Loucy (cell line): ENCODE data around the gene DAD1.

ENCODE experiments used
- H2AFZ ChIP-seq: fragments of 200-600 bp; sonication (generic); 2 replicates; pipeline ENCODE4 v1.6.0; 2016; ENCODE audit warnings: antibody characterized with exemption, mild to moderate bottlenecking, low read length, moderate library complexity
- H3F3A ChIP-seq: fragments of 200-600 bp; 2 replicates; pipeline ENCODE4 v1.6.0; 2016; ENCODE audit warnings: antibody characterized with exemption, low read depth, mild to moderate bottlenecking
- H3K27me3 ChIP-seq: fragments of 200-600 bp; sonication (generic); 2 replicates; pipeline ENCODE4 v1.6.1; 2014; ENCODE audit warnings: low read length, mild to moderate bottlenecking; ENCODE audit not compliant: insufficient read depth, poor library complexity, severe bottlenecking
- H3K36me3 ChIP-seq: fragments of 200-600 bp; sonication (generic); 2 replicates; pipeline ENCODE4 v1.6.1; 2016; ENCODE audit warnings: low read length; ENCODE audit not compliant: insufficient read depth
- H3K4me1 ChIP-seq: fragments of 200-600 bp; sonication (generic); 2 replicates; pipeline ENCODE4 v1.5.1; 2014; ENCODE audit warnings: low read length, mild to moderate bottlenecking; ENCODE audit not compliant: insufficient read depth, poor library complexity, severe bottlenecking
- H3K4me2 ChIP-seq: fragments of 200-600 bp; sonication (generic); 2 replicates; pipeline ENCODE4 v1.6.0; 2014; ENCODE audit warnings: antibody characterized with exemption, low read length, low read depth, mild to moderate bottlenecking; ENCODE audit not compliant: poor library complexity, severe bottlenecking
- H3K4me3 ChIP-seq: fragments of 200-600 bp; sonication (generic); 2 replicates; pipeline ENCODE4 v1.5.1; 2014; ENCODE audit warnings: low read length, mild to moderate bottlenecking, mixed read lengths; ENCODE audit not compliant: poor library complexity, severe bottlenecking
- H3K79me2 ChIP-seq: fragments of 200-600 bp; sonication (generic); 2 replicates; pipeline ENCODE4 v1.6.1; 2014; ENCODE audit warnings: low read length; ENCODE audit not compliant: insufficient read depth
- H3K9ac ChIP-seq: fragments of 200-600 bp; sonication (generic); 2 replicates; pipeline ENCODE4 v1.6.0; 2014; ENCODE audit warnings: mild to moderate bottlenecking, low read depth, low read length, moderate library complexity; ENCODE audit not compliant: poor library complexity, severe bottlenecking
- H3K9me2 ChIP-seq: fragments of 200-600 bp; sonication (generic); replicated peaks from 2 replicates; pipeline ENCODE4 v1.6.1; 2016; ENCODE audit warnings: low read depth, low read length, mixed read lengths
- H3K9me3 ChIP-seq: fragments of 200-600 bp; sonication (generic); 2 replicates; pipeline ENCODE4 v1.6.1; 2014; ENCODE audit warnings: mild to moderate bottlenecking, antibody characterized with exemption, low read length, low read depth; ENCODE audit not compliant: insufficient read depth
- H4K20me1 ChIP-seq: fragments of 200-600 bp; sonication (generic); 2 replicates; pipeline ENCODE4 v1.6.0; 2014; ENCODE audit warnings: antibody characterized with exemption, low read length, mild to moderate bottlenecking; ENCODE audit not compliant: insufficient read depth, poor library complexity, severe bottlenecking
- CTCF ChIP-seq: fragments of 200-600 bp; sonication (generic); conservative IDR thresholded peaks from 2 replicates; pipeline ENCODE4 v1.5.1; 2014; ENCODE audit warnings: mild to moderate bottlenecking, antibody characterized with exemption, low read length
- EZH2phosphoT487 ChIP-seq: fragments of 200-600 bp; IDR thresholded peaks from 2 replicates; pipeline ENCODE4 v1.6.1; 2018; ENCODE audit warnings: antibody characterized with exemption, mild to moderate bottlenecking, moderate library complexity, borderline replicate concordance

The DAD1 gene

DNA sequence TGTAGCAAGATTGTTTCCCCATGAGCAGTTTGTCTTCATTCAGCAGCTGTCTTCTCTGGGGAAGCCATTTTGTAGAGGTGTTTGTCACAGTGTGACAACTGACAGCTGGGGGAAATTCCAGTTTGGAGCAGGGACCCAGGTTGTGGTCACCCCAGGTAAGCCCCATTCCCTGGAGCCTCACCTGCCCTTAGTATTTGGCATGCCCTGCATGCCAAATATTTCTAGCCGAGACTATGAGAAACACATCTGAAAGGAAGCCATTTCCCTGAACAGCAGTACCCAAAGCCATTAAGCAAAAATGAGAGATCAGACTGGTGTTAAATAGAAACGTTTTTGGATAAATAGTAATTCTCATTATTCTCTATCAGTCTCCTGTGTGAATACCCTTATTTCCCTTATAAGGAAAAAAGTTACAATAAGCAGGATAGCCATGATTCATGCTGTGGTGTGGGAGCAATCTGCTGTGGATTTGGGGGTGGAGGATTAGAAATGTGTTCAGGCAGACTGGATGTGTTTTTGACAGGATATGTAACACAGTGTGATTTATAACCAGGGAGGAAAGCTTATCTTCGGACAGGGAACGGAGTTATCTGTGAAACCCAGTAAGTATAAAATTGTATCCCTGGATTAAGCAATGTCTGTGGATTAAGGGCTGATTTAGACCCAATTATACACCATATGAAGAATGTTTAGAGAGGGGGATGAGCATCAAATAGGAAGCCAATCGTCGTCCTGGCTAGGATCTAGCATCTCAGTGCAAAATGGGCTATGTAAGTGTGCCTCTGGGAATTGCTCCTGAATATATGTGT lies 68.9 kb downstream of the DAD1 start:
- H3K4me3 ChIP-seq: no peak overlapping the region
- peaks cover 56% of the 10 kb centered on the region for H3K4me1 ChIP-seq
- H2AFZ ChIP-seq: no peak overlapping the region

GRCh38 chr14:22518073-22518472 lies 71.0 kb downstream of the DAD1 start:
- 0 out of 2 replicates have a peak, but pooled peaks cover 6% of the 10 kb centered on the region for H3F3A ChIP-seq
- H4K20me1 ChIP-seq: peaks cover 19% of the 10 kb centered on the region
- H3K36me3 ChIP-seq: peaks cover 40% of the 10 kb centered on the region; the same call in 1 of the 2 replicates
- H3K9me3 ChIP-seq: no peaks in the 10 kb centered on the region
- H3K9ac ChIP-seq: no peak overlapping the region
- peaks cover 96% of the 10 kb centered on the region for H3K79me2 ChIP-seq
- TF ChIP-seq EZH2phosphoT487 (no peak), CTCF (no peak)
- H3K9me2 ChIP-seq: no peaks in the 10 kb centered on the region
- no peaks in the 10 kb centered on the region for H3K27me3 ChIP-seq
- H3K4me3 ChIP-seq: no peak overlapping the region
- no peak overlapping the region for H3K4me2 ChIP-seq
- no peak overlapping the region for H2AFZ ChIP-seq
- peaks cover 50% of the 10 kb centered on the region for H3K4me1 ChIP-seq

More for the DNA sequence above, 68.9 kb downstream of the DAD1 start:
- H3K9me3 ChIP-seq: no peaks in the 10 kb centered on the region
- H3K9ac ChIP-seq: peak overlapping the region; percentile 8
- peaks cover 98% of the 10 kb centered on the region for H3K79me2 ChIP-seq
- 0 out of 2 replicates have a peak, but pooled peaks cover 6% of the 10 kb centered on the region for H3F3A ChIP-seq
- H3K4me2 ChIP-seq: no peak overlapping the region
- H4K20me1 ChIP-seq: peaks cover 24% of the 10 kb centered on the region
- H3K27me3 ChIP-seq: no peaks in the 10 kb centered on the region
- H3K36me3 ChIP-seq: peaks cover 57% of the 10 kb centered on the region; the same call in 1 of the 2 replicates
- H3K9me2 ChIP-seq: no peaks in the 10 kb centered on the region
- TF ChIP-seq EZH2phosphoT487: no peak

DNA sequence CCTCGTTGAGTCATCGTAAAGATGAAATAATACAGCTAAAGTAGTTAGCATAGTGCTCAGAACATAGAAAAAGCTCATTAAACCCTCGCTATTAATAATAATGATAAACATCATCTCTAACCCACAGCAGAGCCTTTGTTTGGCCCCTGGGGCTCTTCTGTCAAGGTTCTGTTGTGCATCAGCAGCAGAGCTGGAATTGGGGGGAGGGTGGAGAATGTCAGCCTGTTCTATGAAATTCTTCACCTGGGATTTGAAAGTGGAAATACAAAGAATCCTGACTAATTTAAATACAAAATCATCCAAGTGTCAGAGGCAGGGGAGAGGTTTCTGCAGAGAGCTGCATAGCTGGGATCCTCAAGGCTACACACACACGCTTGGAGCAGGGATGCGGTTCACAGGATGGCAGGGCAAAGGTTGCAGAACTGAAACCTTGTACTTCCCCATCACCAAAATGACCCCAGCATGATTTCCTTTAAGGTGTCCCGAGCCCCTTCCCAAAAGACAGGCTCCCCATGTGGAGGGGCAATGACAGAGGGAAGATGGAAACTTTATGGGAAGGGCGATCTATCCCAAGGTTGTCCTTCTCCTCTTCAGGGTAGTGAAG lies 71.8 kb downstream of the DAD1 start:
- no peak overlapping the region for H3K4me2 ChIP-seq
- TF ChIP-seq EZH2phosphoT487 (no peak), CTCF (no peak)
- H3K9me3 ChIP-seq: no peaks in the 10 kb centered on the region
- no peak overlapping the region for H3K9ac ChIP-seq
- no peak overlapping the region for H2AFZ ChIP-seq
- H3K9me2 ChIP-seq: no peaks in the 10 kb centered on the region
- peaks cover 96% of the 10 kb centered on the region for H3K79me2 ChIP-seq
- H3K36me3 ChIP-seq: peaks cover 37% of the 10 kb centered on the region; the same call in 1 of the 2 replicates
- H4K20me1 ChIP-seq: peaks cover 15% of the 10 kb centered on the region
- H3K4me1 ChIP-seq: peaks cover 50% of the 10 kb centered on the region
- H3K4me3 ChIP-seq: no peak overlapping the region
- no peaks in the 10 kb centered on the region for H3K27me3 ChIP-seq
- 0 out of 2 replicates have a peak, but pooled peaks cover 6% of the 10 kb centered on the region for H3F3A ChIP-seq
